Measurements from ENCODE around the gene CAMK1D.

- TF ChIP-seq POLR2A (IDR thresholded peaks at IDR 0.05): no peak
- TF ChIP-seq CTCF (IDR thresholded peaks at IDR 0.05): no peak
These were observed 140.5 kb downstream of the CAMK1D start for GRCh38 chr10:12489806-12490205.

Measured in right lobe of liver (tissue), 4 donors.